OCI-LY7 (cell line): ENCODE results near the gene HELZ.

Experiments used
- EZH2phosphoT487 ChIP-seq: fragments of 200-600 bp; sonication (generic); IDR thresholded peaks from 2 replicates; pipeline ENCODE4 v1.6.1; 2018; ENCODE audit warnings: low read depth, borderline replicate concordance, mild to moderate bottlenecking, mixed run types, antibody characterized with exemption, low read length, moderate library complexity, mixed read lengths
- TF ChIP-seq, protein P1 (sequence below): fragments of 200-600 bp; sonication (generic); conservative IDR thresholded peaks from 2 replicates; pipeline ENCODE4 v1.5.1; 2014; ENCODE audit warnings: mild to moderate bottlenecking, antibody characterized with exemption, low read length, moderate library complexity, mixed read lengths

- TF ChIP-seq, protein P1, sequence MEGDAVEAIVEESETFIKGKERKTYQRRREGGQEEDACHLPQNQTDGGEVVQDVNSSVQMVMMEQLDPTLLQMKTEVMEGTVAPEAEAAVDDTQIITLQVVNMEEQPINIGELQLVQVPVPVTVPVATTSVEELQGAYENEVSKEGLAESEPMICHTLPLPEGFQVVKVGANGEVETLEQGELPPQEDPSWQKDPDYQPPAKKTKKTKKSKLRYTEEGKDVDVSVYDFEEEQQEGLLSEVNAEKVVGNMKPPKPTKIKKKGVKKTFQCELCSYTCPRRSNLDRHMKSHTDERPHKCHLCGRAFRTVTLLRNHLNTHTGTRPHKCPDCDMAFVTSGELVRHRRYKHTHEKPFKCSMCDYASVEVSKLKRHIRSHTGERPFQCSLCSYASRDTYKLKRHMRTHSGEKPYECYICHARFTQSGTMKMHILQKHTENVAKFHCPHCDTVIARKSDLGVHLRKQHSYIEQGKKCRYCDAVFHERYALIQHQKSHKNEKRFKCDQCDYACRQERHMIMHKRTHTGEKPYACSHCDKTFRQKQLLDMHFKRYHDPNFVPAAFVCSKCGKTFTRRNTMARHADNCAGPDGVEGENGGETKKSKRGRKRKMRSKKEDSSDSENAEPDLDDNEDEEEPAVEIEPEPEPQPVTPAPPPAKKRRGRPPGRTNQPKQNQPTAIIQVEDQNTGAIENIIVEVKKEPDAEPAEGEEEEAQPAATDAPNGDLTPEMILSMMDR, result no peak
- TF ChIP-seq EZH2phosphoT487, result no peak
Observed at GRCh38 chr17:67053438-67054000, 191.5 kb downstream of the HELZ start.
